RCC 7860 (cell line): Measurements from ENCODE around the gene GRAMD4.
"Not testable (repeated sequence)": the region's sequence is repeated elsewhere in the genome, so short reads cannot be mapped to it uniquely, and the experiment has no call there.

Experiments used
- DNase-seq: peaks from one replicate; pipeline ENCODE4 v3.0.0-alpha.2; 2015; ENCODE audit warnings: low spot score
- FAIRE-seq: peaks from 2 replicates; lab custom pipeline; 2012; peaks lifted over from hg19 to GRCh38; lab: Jason Lieb, UNC

Gene GRAMD4

GRCh38 chr22:46617986-46618647 is 2.1 kb upstream of the GRAMD4 start:
- FAIRE-seq: no peak
- no peak for DNase-seq

- FAIRE-seq (no peak), DNase-seq (no peak)
These were observed 1.5 kb upstream of the GRAMD4 start for GRCh38 chr22:46618667-46619066.

DNA sequence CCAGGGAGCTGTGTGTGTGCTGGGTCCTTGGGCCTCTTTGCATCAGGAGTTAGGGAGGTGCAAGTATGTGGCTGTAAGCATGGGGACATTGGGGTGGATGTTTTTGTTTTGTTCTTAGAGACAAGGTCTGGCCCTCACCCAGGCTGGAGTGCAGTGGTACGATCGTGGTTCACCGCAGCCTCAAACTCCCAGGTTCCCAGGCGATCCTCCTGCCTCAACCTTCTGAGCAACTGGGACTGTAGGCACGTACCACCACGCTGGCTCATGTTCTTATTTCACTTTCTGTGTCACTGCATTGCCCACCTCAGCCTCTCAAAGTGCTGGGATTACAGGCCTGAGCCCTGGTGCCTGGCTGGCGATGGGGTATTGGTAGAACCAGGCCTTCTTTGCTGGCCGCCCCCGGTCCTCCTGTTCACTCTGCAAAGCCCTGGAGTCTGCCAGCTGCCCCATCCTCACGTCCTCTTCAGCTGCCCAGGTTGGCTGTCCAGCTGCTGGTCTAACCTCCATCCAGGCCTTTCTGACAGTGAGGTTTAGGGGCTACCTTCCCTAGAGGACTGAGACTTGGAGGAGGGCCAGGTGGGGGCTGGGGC is 851 bp upstream of the GRAMD4 start:
- DNase-seq: no peak
- no peak for FAIRE-seq

- no peak for FAIRE-seq
- DNase-seq: no peak
These were observed 529 bp downstream of the GRAMD4 start for GRCh38 chr22:46620588-46621242.

DNA sequence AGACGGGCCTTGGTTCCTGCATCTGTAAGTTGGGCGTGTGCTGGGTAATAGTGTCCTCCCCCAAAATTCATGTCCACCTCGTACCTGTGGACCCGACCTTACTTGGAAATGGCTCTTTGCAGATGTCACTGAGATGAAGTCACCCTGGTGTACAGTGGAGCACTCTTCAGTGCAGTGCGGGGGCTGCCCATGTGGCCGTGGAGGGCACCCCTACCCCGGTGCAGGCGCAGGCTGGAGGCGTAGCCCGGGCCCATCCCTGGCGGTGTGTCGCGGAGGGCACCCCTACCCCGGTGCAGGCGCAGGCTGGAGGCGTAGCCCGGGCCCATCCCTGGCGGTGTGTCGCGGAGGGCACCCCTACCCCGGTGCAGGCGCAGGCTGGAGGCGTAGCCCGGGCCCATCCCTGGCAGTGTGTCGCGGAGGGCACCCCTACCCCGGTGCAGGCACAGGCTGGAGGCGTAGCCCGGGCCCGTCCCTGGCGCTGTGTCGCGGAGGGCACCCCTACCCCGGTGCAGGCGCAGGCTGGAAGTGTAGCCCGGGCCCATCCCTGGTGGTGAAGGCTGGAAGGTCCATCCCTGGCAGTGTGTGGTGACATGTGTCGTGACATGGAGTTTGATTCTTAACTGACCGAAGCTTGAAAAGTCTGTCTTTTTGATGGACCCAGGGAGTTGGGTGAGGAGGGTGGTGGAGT is 1.2 kb downstream of the GRAMD4 start:
- not testable (repeated sequence) for FAIRE-seq

DNA sequence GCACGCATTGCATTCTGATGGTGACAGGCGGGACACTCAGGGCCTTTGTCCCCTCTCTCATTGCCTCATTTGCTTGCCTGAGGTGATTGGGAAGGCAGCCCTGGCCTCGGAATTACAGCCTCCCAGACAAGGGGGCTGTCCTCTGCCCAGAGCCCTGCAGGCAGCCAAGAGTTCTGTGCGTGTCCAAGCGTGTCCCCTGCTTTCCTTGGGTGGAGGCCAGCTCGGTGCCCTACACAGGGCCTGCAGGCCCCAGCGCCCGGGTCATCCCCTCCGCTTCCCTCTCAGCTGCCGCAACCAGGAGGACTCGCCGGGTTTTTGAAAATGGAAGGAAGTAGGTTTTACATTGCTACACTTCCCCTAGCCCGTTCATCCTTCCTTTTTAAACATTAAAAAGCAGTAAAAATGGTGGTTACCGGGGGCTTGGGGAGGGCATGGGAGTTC is 1.9 kb downstream of the GRAMD4 start:
- no peak for DNase-seq
- FAIRE-seq: no peak

More for the DNA sequence above, 1.2 kb downstream of the GRAMD4 start:
- DNase-seq: not testable (repeated sequence)

GRCh38 chr22:46625113-46625842 is 5.1 kb downstream of the GRAMD4 start:
- no peak for FAIRE-seq
- no peak for DNase-seq

DNA sequence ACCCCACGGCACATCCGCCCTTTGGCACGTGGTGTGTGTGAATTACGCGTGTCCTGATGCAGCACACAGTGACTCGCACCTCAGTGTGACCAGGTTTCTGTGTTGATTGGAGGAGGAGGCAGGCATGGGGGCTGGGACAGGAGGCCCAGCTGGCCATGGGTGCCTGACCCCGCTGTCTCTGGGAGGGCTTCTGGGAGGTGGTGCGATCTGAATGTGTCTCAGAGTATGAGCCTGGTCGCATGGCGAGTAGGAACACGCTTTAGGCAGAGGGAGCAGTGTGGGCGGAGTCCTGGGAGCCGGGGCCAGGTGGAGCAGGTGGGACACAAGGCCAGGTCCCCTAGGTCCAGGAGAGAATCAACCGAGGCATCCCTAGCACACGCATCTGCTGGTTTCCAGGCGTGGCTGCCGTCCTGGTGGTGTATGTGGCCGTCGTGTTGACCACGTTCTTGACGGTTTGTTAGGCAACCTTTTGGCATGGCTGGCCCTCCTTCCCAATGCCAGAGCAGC is 5.7 kb downstream of the GRAMD4 start:
- no peak for DNase-seq
- no peak for FAIRE-seq

GRCh38 chr22:46626356-46626755 is 6.2 kb downstream of the GRAMD4 start:
- no peak for FAIRE-seq

DNA sequence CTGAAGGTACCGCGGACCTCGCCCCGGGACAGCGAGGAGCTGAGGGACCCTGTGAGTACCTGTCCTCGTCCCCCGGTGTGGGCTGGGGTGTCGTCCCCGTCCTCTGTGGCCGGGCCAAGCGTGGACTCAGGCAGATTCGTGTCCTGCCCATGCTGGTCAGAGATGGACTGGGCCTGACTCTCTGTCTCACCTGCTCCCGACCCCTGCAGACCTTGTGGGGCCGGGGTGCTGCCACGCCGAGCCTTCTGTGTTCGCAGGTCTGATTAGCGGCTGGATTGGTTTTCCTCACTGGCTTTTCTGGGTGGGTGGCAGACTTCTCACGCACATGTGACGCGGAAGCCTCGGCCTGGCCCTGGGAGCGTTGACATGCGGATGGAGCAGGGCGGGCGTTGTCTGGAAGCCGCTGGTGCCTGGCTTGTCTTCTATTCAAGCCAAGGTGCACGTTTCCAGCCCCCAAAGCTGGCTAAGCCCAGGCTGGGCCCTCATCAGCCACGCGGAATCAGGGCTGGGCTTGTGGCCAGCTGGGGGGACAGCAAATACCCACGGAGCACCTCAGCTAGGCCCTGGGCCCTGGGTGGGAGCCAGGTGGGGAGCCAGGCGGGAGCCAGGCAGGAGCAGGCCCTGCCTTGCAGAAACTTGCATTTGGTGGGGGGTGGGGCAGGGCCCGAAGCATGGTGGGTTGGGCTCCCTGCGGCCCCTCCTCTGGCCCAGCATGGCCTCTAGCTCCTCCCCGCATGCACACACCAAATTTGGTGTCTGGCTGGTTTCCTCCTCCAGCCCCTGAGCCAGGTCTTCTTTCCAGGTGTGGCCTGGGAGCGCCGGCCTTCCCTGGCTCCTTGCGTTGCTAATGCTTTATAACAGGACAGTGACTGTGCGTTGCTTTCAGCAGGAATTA is 7.0 kb downstream of the GRAMD4 start:
- FAIRE-seq (no peak), DNase-seq (no peak)

More at GRCh38 chr22:46626356-46626755, 6.2 kb downstream of the GRAMD4 start:
- DNase-seq: no peak

- FAIRE-seq: no peak
- no peak for DNase-seq
These were observed 7.8 kb downstream of the GRAMD4 start for GRCh38 chr22:46627806-46628482.

- FAIRE-seq (no peak), DNase-seq (no peak)
These were observed 8.6 kb downstream of the GRAMD4 start for GRCh38 chr22:46628756-46629155.

DNA sequence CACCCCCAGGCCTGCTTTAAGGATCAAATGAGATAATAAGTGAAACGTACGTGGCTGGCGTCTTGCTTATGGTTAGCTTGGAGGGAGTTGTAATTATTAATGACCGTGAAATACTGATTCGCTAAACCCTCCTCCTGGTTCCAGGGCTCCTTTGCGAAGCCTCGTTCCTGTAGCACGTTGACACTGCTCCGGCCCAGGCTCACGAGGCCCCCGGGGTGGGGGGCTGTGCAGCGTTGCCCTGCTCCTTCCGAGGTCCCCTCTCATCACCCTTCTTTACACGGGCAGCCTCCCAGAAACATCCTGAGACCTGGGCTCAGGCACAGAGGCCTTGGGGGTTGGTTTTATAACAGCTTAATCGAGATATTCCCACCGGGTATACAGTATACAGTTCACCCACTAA is 9.1 kb downstream of the GRAMD4 start:
- DNase-seq (no peak), FAIRE-seq (no peak)

DNA sequence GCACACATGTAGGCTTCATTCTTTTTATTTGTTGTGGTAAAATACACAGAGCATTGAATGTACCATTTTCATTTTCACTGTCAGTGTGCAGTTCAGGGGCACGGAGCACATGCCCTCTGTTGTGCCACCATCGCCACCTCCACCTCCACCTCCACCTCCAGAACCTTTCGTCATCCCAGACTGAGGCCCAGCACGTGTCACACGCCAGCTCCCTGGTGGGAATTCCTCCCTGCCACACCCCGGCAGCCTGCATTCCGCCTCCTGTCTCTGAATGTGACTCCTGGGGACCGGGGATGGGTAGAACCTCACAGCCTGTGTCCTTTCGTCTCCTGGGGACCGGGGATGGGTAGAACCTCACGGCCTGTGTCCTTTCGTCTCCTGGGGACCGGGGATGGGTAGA is 10.9 kb downstream of the GRAMD4 start:
- FAIRE-seq (no peak), DNase-seq (no peak)

- DNase-seq: no peak
These were observed 12.6 kb downstream of the GRAMD4 start for GRCh38 chr22:46632646-46633249.

DNA sequence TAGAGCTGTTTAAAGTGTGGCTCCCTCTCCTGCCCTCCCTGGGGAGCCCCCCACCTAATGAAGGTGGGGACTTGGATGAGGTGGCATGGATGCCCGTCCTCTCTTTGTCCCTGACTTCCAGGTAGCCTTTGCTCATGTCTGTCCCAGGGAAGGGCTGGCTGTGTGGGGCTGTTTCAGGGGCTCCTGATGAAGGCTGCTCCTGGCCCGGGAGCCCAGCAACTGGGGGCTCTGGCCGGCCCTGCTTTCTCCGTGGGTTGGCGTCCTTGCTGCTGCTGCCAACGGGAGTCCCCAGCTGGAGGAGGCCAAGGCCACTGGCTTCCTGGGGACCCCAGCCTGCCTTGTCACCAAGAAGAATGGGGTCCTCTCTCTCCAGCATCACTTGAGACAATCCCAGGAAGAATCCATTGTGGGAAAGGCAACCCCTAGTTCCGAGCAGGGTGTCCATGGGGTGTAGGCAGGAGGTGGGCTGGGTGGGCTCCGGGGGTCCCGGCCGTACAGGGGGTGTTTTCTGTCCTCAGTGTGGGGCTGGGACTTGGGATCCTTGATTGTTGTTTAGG is 13.2 kb downstream of the GRAMD4 start:
- no peak for DNase-seq
- FAIRE-seq: no peak

More at GRCh38 chr22:46632646-46633249, 12.6 kb downstream of the GRAMD4 start:
- no peak for FAIRE-seq

DNA sequence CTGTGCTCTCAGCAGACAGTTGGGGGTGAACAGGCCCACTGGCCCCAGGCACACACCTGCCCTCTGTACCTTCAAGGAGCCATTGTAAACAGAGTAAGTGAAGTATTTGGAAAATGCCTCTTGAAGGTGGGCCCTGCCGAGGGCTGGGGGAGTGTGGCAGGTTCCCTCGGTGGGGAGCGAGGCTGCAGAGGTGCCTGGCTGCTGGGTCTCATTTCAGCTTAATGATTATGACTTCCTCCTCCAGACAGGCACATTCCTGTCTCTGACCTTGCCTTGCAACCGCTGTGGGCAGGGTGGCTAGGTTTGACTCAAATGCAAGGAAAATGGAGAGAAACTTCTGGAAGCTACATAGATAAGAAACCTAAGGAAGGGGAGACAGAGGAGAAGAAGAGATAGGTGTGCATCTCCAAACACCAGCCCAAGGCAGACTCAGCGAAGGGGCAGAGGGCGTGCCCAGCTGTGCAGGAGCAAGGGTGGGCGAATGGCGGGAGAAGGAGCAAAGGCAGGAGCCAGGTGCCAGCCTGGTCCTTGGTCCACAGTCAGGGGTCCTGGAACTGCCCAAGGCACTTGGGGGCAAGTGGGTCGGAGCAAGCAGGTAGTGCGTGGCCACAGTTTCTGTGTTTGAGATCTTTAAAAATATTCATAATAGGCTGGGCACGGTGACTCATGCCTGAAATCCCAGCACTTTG is 14.0 kb downstream of the GRAMD4 start:
- DNase-seq (no peak), FAIRE-seq (no peak)
